HepG2 (cell line): ENCODE data around the gene ST3GAL2. TPM values are rescaled to one million over a fixed set of nuclear protein-coding genes. Genes with fewer than 3 reads are reported as not detected.

Experiments
- ATAC-seq: fragments of 200-7000 bp; cut with Tn5 transposase; 3 replicates; pipeline ENCODE4 v1.9.1; 2020; ENCODE audit warnings: mild to moderate bottlenecking, moderate library complexity
- BruUV-seq: library from RNA; stranded (reverse); fragments of 400-500 nt; replicated peaks from 2 replicates; lab custom pipeline; 2021; lab: Mats Ljungman, UMichigan
- CTCF ChIA-PET: fragments of 300-600 bp; formaldehyde crosslinking; extraction: SDS; loops from one replicate; lab custom pipeline; 2021; ENCODE audit warnings: low total read pairs, inconsistent platforms, low intra/inter-chr PET ratio; lab: Yijun Ruan, JAX
- POLR2A ChIA-PET: fragments of 350-600 bp; sonication (Branson Sonifier 250); formaldehyde crosslinking; loops from one replicate; lab custom pipeline; 2020; ENCODE audit warnings: antibody characterized with exemption, inconsistent platforms; lab: Yijun Ruan, JAX
- DNase-seq: peaks from one replicate; pipeline ENCODE4 v3.0.0-alpha.2; 2015; ENCODE audit warnings: low spot score
- FAIRE-seq: peaks from 3 replicates; lab custom pipeline; 2011; peaks lifted over from hg19 to GRCh38; lab: Jason Lieb, UNC
- H2AFZ ChIP-seq: one replicate; pipeline ENCODE4 v1.6.1; 2011; ENCODE audit warnings: low read length, inconsistent platforms
- H3K27ac ChIP-seq: fragments of 300-600 bp; 3 replicates; pipeline ENCODE4 v1.8.0; 2011; ENCODE audit warnings: mixed run types, mild to moderate bottlenecking, mixed read lengths, low read length, inconsistent platforms; ENCODE audit not compliant: insufficient read depth; ENCODE audit errors: extremely low read length
- H3K27me3 ChIP-seq, 2 experiments: fragments of 200-600 bp in 1 of 2; 2 replicates in 1 of 2; 3 replicates in 1 of 2; pipeline versions ENCODE4 v1.6.0 to v1.8.0; 2011; ENCODE audit warnings: low read length in 2 of 2, mild to moderate bottlenecking in 2 of 2, moderate library complexity in 2 of 2, inconsistent platforms in 1 of 2; ENCODE audit not compliant: insufficient read depth in 2 of 2, control insufficient read depth in 1 of 2
- H3K36me3 ChIP-seq, 2 experiments: fragments of 200-600 bp in 1 of 2; replicated peaks in 1 of 2; 2 replicates in 1 of 2; 3 replicates in 1 of 2; pipeline versions ENCODE4 v1.5.1 to v1.8.0; 2011; ENCODE audit warnings: low read length in 2 of 2, inconsistent platforms in 1 of 2; ENCODE audit not compliant: insufficient read depth in 2 of 2, control insufficient read depth in 1 of 2
- H3K4me1 ChIP-seq: 2 replicates; pipeline ENCODE4 v1.5.1; 2012; ENCODE audit warnings: low read length, inconsistent platforms; ENCODE audit not compliant: insufficient read depth
- H3K4me2 ChIP-seq: 2 replicates; pipeline ENCODE4 v1.6.0; 2011; ENCODE audit warnings: low read depth, low read length, inconsistent platforms
- H3K4me3 ChIP-seq, 3 experiments: fragments of 200-600 bp in 1 of 3; sonication (generic), shearing (Covaris generic) in 1 of 3; replicated peaks in 1 of 3; 2 replicates each; pipeline ENCODE4 v1.5.1; 2011 to 2016; ENCODE audit warnings: low read length in 3 of 3, inconsistent platforms in 2 of 3, low read depth in 2 of 3, mild to moderate bottlenecking in 2 of 3, control low read depth in 1 of 3, mixed read lengths in 1 of 3; ENCODE audit not compliant: insufficient read depth in 1 of 3
- H3K79me2 ChIP-seq: one replicate; pipeline ENCODE4 v1.6.1; 2011; ENCODE audit warnings: low read length, inconsistent platforms; ENCODE audit not compliant: insufficient read depth
- H3K9ac ChIP-seq: 2 replicates; pipeline ENCODE4 v1.6.0; 2011; ENCODE audit warnings: mild to moderate bottlenecking, low read depth, low read length, inconsistent platforms; ENCODE audit not compliant: insufficient read depth
- H3K9me3 ChIP-seq: 2 replicates; pipeline ENCODE4 v1.5.1; 2012; ENCODE audit warnings: mild to moderate bottlenecking, low read length
- H4K20me1 ChIP-seq: 2 replicates; pipeline ENCODE4 v1.6.0; 2011; ENCODE audit warnings: inconsistent platforms, mild to moderate bottlenecking, low read length, moderate library complexity; ENCODE audit not compliant: insufficient read depth
- ARHGAP35 ChIP-seq: sonication (generic); formaldehyde crosslinking; IDR thresholded peaks from 2 replicates; pipeline ENCODE4 v1.9.0; 2022; ENCODE audit warnings: mild to moderate bottlenecking, inconsistent platforms, moderate library complexity, missing genetic modification reagents, borderline replicate concordance
- ARNT ChIP-seq: fragments of 450-650 bp; IDR thresholded peaks from 2 replicates; pipeline ENCODE4 v1.6.1; 2017
- BRCA1 ChIP-seq: sonication (generic); formaldehyde crosslinking; IDR thresholded peaks from 2 replicates; pipeline ENCODE4 v1.4.0; 2020; ENCODE audit warnings: missing genetic modification reagents
- CCAR2 ChIP-seq: fragments of 200-400 bp; formaldehyde crosslinking; optimal IDR thresholded peaks from 2 replicates; pipeline ENCODE3; 2018; ENCODE audit warnings: low read depth, mild to moderate bottlenecking, low read length, moderate library complexity
- DR1 ChIP-seq: sonication (generic); formaldehyde crosslinking; IDR thresholded peaks from 2 replicates; pipeline ENCODE4 v1.8.0; 2021; ENCODE audit warnings: mild to moderate bottlenecking, missing genetic modification reagents, inconsistent platforms
- HNRNPK ChIP-seq: fragments of 200-400 bp; formaldehyde crosslinking; IDR thresholded peaks from 2 replicates; pipeline ENCODE4 v1.6.1; 2018; ENCODE audit warnings: low read length, low read depth, moderate library complexity, mild to moderate bottlenecking; ENCODE audit not compliant: poor library complexity, severe bottlenecking
- JDP2 ChIP-seq: sonication (generic); formaldehyde crosslinking; IDR thresholded peaks from 2 replicates; pipeline ENCODE4 v1.8.1; 2022; ENCODE audit warnings: missing genetic modification reagents, borderline replicate concordance
- KAT2B ChIP-seq: fragments of 150-350 bp; IDR thresholded peaks from 2 replicates; pipeline ENCODE4 v1.6.1; 2014; ENCODE audit warnings: low read depth, low read length, borderline replicate concordance
- TEAD2 ChIP-seq: sonication (generic); formaldehyde crosslinking; IDR thresholded peaks from 2 replicates; pipeline ENCODE4 v1.9.0; 2021; ENCODE audit warnings: missing genetic modification reagents
- ZFP1 ChIP-seq: IDR thresholded peaks from 2 replicates; pipeline ENCODE4 v1.6.1; 2016
- ZNF121 ChIP-seq: sonication (generic); formaldehyde crosslinking; IDR thresholded peaks from 2 replicates; pipeline ENCODE4 v1.5.0; 2020; ENCODE audit warnings: mild to moderate bottlenecking, missing genetic modification reagents
- ZNF549 ChIP-seq: sonication (generic); formaldehyde crosslinking; IDR thresholded peaks from 2 replicates; pipeline ENCODE4 v1.5.0; 2020; ENCODE audit warnings: missing genetic modification reagents
- ZNF788 ChIP-seq: sonication (generic); formaldehyde crosslinking; IDR thresholded peaks from 2 replicates; pipeline ENCODE4 v1.5.0; 2020; ENCODE audit warnings: mild to moderate bottlenecking, missing genetic modification reagents, borderline replicate concordance
- ZNF816 ChIP-seq: sonication (generic); formaldehyde crosslinking; IDR thresholded peaks from 2 replicates; pipeline ENCODE4 v1.8.0; 2022; ENCODE audit warnings: missing genetic modification reagents, mild to moderate bottlenecking, borderline replicate concordance
- ZSCAN12 ChIP-seq: sonication (generic); formaldehyde crosslinking; IDR thresholded peaks from 2 replicates; pipeline ENCODE4 v1.9.0; 2021; ENCODE audit warnings: mild to moderate bottlenecking, missing genetic modification reagents
- WGBS: methylation state at CpG from one replicate; pipeline ENCODE4 v1.1.6; 2017; ENCODE audit warnings: low lambda C conversion rate; 5-methylcytosine and 5-hydroxymethylcytosine counted together
- in situ Hi-C: cut with HindIII; loops from 2 replicates; pipeline ENCODE4 v1.10.0; 2017; ENCODE audit warnings: low pct_unique_long_range_greater_than_20kb; ENCODE audit not compliant: extremely low pct_ligation_motif_present
- intact Hi-C: fragments of 100-400 bp; cut with micrococcal nuclease; formaldehyde crosslinking; loops from one replicate; pipeline ENCODE4 v1.10.0; 2022; ENCODE audit not compliant: unreplicated experiment
- polyA plus RNA-seq, 8 experiments: library from polyadenylated mRNA; depleted of rRNA in 3 of 8; stranded (reverse) in 7 of 8; unstranded in 1 of 8; fragments of >200 nt; fragmentation: Illumina TruSeq in 4 of 8; extraction: Trizol in 4 of 8; gene quantifications; 2 replicates each; pipeline versions ENCODE4 v1.2.1 to v1.2.3, GENCODE V29; 2011 to 2016; ENCODE audit warnings: low read depth in 4 of 8, missing spikeins in 1 of 8, mixed read lengths in 1 of 8; ENCODE audit not compliant: insufficient read depth in 1 of 8
- total RNA-seq, 5 experiments: library from RNA; depleted of rRNA; stranded (reverse); fragments of >200 nt; fragmentation: Illumina TruSeq; extraction: Trizol; gene quantifications; 2 replicates each; pipeline ENCODE4 v1.2.3, GENCODE V29; 2016; ENCODE audit warnings: low read depth in 1 of 5
- TF ChIP-seq, protein P1 (sequence below): sonication (generic); formaldehyde crosslinking; IDR thresholded peaks from 2 replicates; pipeline ENCODE4 v1.9.0; 2021; ENCODE audit warnings: mild to moderate bottlenecking, missing genetic modification reagents
- TF ChIP-seq, protein P2 (sequence below): sonication (generic); formaldehyde crosslinking; IDR thresholded peaks from 2 replicates; pipeline ENCODE4 v1.5.0; 2020; ENCODE audit warnings: mild to moderate bottlenecking, missing genetic modification reagents

The ST3GAL2 gene
- total and polyA plus RNA-seq, 2 of the 13 experiments (the other 11 are each of a cell fraction or from before 2014, with no cell fraction given) = 16.3 to 24.9 TPM

DNA sequence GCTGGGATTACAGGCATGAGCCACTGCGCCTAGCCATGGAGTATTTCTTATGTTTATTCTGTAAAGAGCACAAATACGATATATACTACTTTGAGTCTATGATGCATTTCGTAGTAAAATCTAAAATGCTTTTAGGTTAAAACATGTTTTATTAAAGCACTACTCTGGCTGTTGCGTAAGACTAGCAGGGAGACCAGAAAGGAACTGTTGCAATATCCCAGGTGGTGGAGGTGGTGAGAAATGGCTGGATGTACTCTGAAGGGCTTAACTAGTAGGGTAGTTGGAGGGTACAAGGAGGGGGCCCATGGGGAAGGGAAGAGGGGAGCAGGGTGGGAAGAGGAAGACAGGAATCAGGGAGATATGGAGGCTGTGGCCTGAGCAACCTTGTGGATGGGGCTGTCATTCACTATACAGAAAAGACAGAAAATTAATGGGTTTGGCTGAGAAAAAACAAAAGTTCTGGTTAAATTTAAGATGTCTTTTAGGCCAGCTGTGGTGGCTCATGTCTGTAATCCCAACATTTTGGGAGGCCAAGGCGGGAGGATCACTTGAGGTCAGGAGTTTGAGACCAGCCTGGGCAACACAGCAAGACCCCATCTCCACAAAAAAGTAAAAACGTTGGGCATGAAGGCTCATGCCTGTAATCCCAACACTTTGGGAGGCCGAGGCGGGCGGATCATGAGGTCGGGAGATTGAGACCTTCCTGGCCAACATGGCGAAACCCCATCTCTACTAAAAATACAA lies 35.8 kb downstream of the ST3GAL2 start (continued):
- TF ChIP-seq HNRNPK (no peak), ARNT (no peak), TEAD2 (CRISPR knock-in tag) (no peak), DR1 (no peak), ZNF788 (0 out of 2 replicates have a peak, but pooled peaks have one; percentile 19), ZNF121 (CRISPR knock-in tag) (peak; percentile 92)

DNA sequence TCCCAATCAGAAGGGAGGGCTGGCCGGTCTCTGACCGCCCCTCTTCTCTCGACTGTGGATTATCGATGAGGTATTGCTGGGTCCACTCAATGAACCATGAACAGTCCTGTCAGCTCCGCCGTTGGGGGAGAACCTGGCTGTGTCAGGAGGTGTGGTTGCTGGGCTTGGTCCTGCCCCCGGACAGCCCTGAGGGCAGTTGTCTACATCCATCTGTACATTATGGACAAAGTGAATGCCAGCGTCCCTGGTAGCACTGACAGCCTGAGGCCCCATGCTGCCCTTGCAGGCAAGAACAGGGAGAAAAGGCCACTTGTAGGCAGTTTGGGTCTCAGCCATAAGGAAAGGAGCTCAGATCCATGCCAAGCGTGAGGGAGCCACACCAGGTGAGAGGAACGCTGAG lies 38.9 kb downstream of the ST3GAL2 start:
- Histone ChIP-seq H3K36me3 (peaks cover 32 to 42% of the 10 kb centered on the region in 2 experiments), H3K4me3 (no peak overlapping the region), H3K79me2 (peaks cover 22% of the 10 kb centered on the region), H3K9me3 (no peaks in the 10 kb centered on the region), H2AFZ (no peak overlapping the region), H3K27me3 (no peaks in the 10 kb centered on the region), H3K9ac (no peak overlapping the region), H3K27ac (no peak overlapping the region), H3K4me1 (peaks cover 23% of the 10 kb centered on the region), H3K4me2 (no peak overlapping the region), H4K20me1 (no peaks in the 10 kb centered on the region; the same call in 1 of the 2 replicates)
- intact Hi-C loops = loop anchor here (5.0 kb wide), 2 partner anchors 37 to 52 kb away; partner anchors contain the start of genes FCSK and ST3GAL2
- CTCF ChIA-PET = no interaction called here
- FAIRE-seq (no peak), ATAC-seq (no peak), DNase-seq (no peak)
- WGBS = 94% methylated on average over 10 of the region's 10 CpGs
- in situ Hi-C loops = loop anchor here (5.0 kb wide), 1 partner anchor 67 kb away; no protein-coding TSS in a partner anchor
- no TSS peak for BruUV-seq
- POLR2A ChIA-PET = no interaction called here
- TF ChIP-seq ZNF816 (no peak), ZFP1 (CRISPR knock-in tag) (no peak), KAT2B (no peak), CCAR2 (no peak), BRCA1 (CRISPR knock-in tag) (no peak), ZSCAN12 (CRISPR knock-in tag) (no peak), JDP2 (CRISPR knock-in tag) (no peak), ZNF549 (CRISPR knock-in tag) (no peak), ARHGAP35 (CRISPR knock-in tag) (no peak)
- TF ChIP-seq, protein P1, sequence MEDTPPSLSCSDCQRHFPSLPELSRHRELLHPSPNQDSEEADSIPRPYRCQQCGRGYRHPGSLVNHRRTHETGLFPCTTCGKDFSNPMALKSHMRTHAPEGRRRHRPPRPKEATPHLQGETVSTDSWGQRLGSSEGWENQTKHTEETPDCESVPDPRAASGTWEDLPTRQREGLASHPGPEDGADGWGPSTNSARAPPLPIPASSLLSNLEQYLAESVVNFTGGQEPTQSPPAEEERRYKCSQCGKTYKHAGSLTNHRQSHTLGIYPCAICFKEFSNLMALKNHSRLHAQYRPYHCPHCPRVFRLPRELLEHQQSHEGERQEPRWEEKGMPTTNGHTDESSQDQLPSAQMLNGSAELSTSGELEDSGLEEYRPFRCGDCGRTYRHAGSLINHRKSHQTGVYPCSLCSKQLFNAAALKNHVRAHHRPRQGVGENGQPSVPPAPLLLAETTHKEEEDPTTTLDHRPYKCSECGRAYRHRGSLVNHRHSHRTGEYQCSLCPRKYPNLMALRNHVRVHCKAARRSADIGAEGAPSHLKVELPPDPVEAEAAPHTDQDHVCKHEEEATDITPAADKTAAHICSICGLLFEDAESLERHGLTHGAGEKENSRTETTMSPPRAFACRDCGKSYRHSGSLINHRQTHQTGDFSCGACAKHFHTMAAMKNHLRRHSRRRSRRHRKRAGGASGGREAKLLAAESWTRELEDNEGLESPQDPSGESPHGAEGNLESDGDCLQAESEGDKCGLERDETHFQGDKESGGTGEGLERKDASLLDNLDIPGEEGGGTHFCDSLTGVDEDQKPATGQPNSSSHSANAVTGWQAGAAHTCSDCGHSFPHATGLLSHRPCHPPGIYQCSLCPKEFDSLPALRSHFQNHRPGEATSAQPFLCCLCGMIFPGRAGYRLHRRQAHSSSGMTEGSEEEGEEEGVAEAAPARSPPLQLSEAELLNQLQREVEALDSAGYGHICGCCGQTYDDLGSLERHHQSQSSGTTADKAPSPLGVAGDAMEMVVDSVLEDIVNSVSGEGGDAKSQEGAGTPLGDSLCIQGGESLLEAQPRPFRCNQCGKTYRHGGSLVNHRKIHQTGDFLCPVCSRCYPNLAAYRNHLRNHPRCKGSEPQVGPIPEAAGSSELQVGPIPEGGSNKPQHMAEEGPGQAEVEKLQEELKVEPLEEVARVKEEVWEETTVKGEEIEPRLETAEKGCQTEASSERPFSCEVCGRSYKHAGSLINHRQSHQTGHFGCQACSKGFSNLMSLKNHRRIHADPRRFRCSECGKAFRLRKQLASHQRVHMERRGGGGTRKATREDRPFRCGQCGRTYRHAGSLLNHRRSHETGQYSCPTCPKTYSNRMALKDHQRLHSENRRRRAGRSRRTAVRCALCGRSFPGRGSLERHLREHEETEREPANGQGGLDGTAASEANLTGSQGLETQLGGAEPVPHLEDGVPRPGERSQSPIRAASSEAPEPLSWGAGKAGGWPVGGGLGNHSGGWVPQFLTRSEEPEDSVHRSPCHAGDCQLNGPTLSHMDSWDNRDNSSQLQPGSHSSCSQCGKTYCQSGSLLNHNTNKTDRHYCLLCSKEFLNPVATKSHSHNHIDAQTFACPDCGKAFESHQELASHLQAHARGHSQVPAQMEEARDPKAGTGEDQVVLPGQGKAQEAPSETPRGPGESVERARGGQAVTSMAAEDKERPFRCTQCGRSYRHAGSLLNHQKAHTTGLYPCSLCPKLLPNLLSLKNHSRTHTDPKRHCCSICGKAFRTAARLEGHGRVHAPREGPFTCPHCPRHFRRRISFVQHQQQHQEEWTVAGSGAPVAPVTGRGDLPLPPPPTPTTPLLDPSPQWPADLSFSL (CRISPR knock-in tag) = no peak
- TF ChIP-seq, protein P2, sequence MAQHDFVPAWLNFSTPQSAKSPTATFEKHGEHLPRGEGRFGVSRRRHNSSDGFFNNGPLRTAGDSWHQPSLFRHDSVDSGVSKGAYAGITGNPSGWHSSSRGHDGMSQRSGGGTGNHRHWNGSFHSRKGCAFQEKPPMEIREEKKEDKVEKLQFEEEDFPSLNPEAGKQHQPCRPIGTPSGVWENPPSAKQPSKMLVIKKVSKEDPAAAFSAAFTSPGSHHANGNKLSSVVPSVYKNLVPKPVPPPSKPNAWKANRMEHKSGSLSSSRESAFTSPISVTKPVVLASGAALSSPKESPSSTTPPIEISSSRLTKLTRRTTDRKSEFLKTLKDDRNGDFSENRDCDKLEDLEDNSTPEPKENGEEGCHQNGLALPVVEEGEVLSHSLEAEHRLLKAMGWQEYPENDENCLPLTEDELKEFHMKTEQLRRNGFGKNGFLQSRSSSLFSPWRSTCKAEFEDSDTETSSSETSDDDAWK (CRISPR knock-in tag) = no peak
